ENCODE results near the gene BAHCC1. TPM values are rescaled to one million over a fixed set of nuclear protein-coding genes. Genes with fewer than 3 reads are reported as not detected.
A peak's percentile ranks its signal among the peaks of the same experiment; 100 is the strongest.

BAHCC1 gene
- total RNA-seq, 2 experiments from 2014 or later, result 0.23 to 0.64 TPM

- no peak overlapping the region for H3K4me3 Mint-ChIP-seq
- DNase-seq (no peak), ATAC-seq (no peak)
- CTCF ChIA-PET, result no interaction called here
- peaks cover 20% of the 10 kb centered on the region for H3K27me3 Mint-ChIP-seq
- no peaks in the 10 kb centered on the region for H3K36me3 Mint-ChIP-seq
- no peaks in the 10 kb centered on the region for H3K4me1 Mint-ChIP-seq
- no peaks in the 10 kb centered on the region for H3K9me3 Mint-ChIP-seq (ENCODE audit: low read depth)
- no peak overlapping the region for H3K27ac Mint-ChIP-seq
These were observed 103.8 kb downstream of the BAHCC1 start for GRCh38 chr17:81498953-81499600.

- ATAC-seq, result no peak
These were observed 104.3 kb downstream of the BAHCC1 start for GRCh38 chr17:81499601-81499970.

DNA sequence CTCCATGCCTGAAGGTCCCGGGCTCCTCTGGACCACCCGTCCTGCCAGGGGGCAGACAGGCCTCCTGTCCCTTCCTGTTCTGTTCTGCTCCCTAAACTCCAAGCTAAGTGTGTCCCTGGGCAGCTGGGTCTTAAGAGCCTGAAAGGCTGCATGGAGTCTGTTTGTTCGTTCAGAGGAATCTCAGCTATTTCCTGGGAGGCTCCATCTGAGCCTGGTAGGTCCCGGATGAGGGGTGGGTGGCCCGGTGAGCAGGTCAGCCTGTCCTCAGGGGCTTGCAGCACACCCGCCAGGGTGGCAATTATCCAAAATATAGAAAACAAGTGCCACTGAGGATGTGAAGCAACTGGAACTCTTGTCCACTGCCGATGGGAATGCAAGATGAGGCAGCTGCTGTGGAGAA is 104.8 kb downstream of the BAHCC1 start:
- Mint-ChIP-seq H3K36me3 (no peaks in the 10 kb centered on the region), H3K4me3 (no peak overlapping the region), H3K9me3 (ENCODE audit: low read depth) (no peaks in the 10 kb centered on the region), H3K27ac (no peak overlapping the region), H3K27me3 (peaks cover 23% of the 10 kb centered on the region), H3K4me1 (no peaks in the 10 kb centered on the region)
- CTCF ChIA-PET, result no interaction called here
- ATAC-seq (no peak), DNase-seq (no peak)

More at GRCh38 chr17:81499601-81499970, 104.3 kb downstream of the BAHCC1 start:
- no peak overlapping the region for H3K4me3 Mint-ChIP-seq
- H3K27ac Mint-ChIP-seq, result no peak overlapping the region
- H3K27me3 Mint-ChIP-seq, result peaks cover 20% of the 10 kb centered on the region
- H3K4me1 Mint-ChIP-seq, result no peaks in the 10 kb centered on the region
- CTCF ChIA-PET, result no interaction called here
- DNase-seq, result no peak
- H3K9me3 Mint-ChIP-seq (ENCODE audit: low read depth), result no peaks in the 10 kb centered on the region
- no peaks in the 10 kb centered on the region for H3K36me3 Mint-ChIP-seq

DNA sequence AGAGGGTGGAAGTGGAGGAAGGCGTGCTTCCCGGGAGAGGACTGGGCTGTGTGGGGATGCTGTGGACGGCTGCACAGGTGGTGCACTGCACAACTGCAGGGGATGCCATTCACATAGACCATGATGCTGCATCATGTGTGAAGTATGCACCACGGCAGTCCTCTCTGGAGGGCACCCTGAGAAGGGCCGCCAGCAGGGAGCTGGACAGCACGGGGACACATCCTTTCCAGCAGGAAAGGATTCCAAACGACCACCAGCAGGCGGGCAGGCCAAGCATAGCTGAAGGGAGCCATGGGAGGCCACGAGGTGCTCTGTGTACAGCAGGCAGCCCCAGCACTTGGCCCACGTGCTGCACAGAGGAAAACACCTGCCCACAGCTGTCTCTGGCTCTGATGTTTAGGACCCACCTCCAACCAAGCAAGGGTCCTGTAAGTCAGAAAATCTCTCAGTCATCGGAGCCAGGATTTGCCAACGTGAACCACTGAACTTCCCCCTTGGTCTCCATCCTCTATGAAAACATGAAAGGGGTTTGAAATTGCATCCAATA is 107.3 kb downstream of the BAHCC1 start:
- Mint-ChIP-seq H3K9me3 (ENCODE audit: low read depth) (no peaks in the 10 kb centered on the region), H3K4me1 (no peaks in the 10 kb centered on the region), H3K4me3 (no peak overlapping the region), H3K27me3 (peaks cover 20% of the 10 kb centered on the region), H3K27ac (no peak overlapping the region), H3K36me3 (no peaks in the 10 kb centered on the region)
- CTCF ChIA-PET, result no interaction called here
- DNase-seq, result no peak
- no peak for ATAC-seq

DNA sequence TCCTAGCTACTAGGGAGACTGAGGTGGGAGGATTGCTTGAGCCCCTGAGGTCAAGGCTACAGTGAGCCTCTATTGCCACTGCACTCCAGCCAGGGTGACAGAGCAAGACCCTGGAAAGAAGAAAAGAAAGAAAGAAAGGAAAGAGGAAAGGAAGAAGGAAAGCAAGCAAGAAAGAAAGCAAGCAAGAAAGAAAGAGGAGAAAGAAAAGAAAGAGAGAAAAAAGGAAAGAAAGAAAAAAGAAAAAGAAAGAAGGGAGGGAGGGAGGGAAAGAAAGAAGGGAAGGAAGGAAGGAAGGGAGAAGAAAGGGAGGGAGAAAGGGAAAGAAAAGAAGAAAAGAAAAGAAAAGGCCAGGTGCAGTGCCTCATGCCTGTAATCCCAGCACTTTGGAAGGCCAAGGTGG is 108.4 kb downstream of the BAHCC1 start:
- Mint-ChIP-seq H3K4me1 (peaks cover 3% of the 10 kb centered on the region), H3K4me3 (no peak overlapping the region), H3K9me3 (ENCODE audit: low read depth) (no peaks in the 10 kb centered on the region), H3K36me3 (peaks cover 5% of the 10 kb centered on the region), H3K27me3 (peaks cover 15% of the 10 kb centered on the region), H3K27ac (no peak overlapping the region)
- CTCF ChIA-PET, result no interaction called here
- no peak for DNase-seq
- no peak for ATAC-seq

DNA sequence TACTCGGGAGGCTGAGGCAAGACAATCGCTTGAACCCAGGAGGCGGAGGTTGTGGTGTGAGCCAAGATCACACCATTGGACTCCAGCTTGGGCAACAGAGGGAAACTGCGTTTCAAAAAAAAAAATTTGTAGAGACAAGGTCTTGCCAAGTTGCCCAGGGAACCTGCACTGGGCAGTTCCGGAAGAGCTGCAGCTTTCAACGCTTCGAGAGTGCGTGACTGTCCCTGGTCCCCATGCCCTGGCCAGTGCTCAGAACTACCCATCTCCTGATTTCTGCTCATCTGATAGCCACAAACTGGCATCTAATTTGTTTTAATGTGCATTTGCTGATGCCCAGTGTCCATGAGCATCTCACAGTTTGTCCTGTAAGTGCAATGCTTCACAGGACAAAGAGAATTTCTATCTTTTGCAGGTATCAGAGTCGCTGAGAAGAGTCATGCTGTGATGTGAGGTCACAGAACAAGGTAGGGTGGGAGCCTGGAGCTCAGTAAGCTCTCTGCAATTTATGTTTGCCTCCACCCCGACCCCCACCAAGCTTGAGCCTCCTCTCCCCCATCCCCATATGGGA is 113.5 kb downstream of the BAHCC1 start:
- Mint-ChIP-seq H3K4me3 (peak overlapping the region; percentile 99), H3K27me3 (peaks cover 7% of the 10 kb centered on the region), H3K9me3 (ENCODE audit: low read depth) (no peaks in the 10 kb centered on the region), H3K27ac (peak overlapping the region; percentile 89), H3K36me3 (peaks cover 43% of the 10 kb centered on the region), H3K4me1 (peaks cover 19% of the 10 kb centered on the region)
- ATAC-seq (no peak), DNase-seq (no peak)
- CTCF ChIA-PET, result interaction anchor here (0.8 to 2.4 kb wide), 4 partner anchors 10 to 92 kb away, joined by 3 to 12 read pairs (median 6); no protein-coding TSS in a partner anchor

DNA sequence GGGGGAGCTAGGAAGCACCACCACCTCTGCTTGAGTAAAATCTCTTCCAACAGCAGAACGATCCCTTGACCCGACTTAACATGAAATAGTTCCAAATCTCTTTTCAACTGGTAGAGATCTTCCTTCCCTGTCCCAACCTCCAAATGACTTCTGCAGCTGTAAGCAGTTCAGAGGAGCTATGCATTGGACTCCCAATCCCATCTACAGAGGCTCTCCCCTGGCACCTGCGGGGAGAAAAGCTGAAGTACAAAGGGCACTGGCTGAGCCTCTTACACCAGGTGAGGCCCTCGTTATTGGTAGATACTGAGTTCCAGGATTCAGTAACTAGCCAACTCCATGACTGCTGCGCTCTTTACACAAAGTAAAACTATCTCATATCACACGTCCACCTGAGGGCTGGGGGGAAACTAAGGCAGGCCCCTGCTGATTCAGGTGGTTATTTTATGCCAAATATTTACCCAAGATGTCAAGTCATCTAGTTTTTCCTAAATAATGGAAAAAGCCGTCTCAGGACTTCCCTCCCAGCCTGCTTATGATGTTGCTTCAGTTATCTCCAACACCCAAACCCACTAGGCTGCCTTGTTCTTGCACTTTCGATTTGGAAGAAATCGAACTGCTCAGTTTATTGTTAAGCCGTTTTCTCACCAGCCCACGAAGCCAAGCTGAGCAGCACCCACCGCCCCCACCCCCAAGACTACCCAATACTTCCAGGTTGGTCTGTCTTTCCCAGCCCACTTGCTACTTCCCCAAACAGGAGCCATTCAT is 114.1 kb downstream of the BAHCC1 start:
- H3K9me3 Mint-ChIP-seq (ENCODE audit: low read depth), result no peaks in the 10 kb centered on the region
- peaks cover 43% of the 10 kb centered on the region for H3K36me3 Mint-ChIP-seq
- H3K27ac Mint-ChIP-seq, result peak overlapping the region; percentile 89
- ATAC-seq, result no peak
- peak overlapping the region; percentile 99 for H3K4me3 Mint-ChIP-seq
- CTCF ChIA-PET, result interaction anchor here (0.8 to 2.4 kb wide), 4 partner anchors 9 to 92 kb away, joined by 3 to 12 read pairs (median 6); no protein-coding TSS in a partner anchor
- H3K27me3 Mint-ChIP-seq, result peaks cover 7% of the 10 kb centered on the region
- H3K4me1 Mint-ChIP-seq, result peaks cover 19% of the 10 kb centered on the region
- DNase-seq, result no peak

DNA sequence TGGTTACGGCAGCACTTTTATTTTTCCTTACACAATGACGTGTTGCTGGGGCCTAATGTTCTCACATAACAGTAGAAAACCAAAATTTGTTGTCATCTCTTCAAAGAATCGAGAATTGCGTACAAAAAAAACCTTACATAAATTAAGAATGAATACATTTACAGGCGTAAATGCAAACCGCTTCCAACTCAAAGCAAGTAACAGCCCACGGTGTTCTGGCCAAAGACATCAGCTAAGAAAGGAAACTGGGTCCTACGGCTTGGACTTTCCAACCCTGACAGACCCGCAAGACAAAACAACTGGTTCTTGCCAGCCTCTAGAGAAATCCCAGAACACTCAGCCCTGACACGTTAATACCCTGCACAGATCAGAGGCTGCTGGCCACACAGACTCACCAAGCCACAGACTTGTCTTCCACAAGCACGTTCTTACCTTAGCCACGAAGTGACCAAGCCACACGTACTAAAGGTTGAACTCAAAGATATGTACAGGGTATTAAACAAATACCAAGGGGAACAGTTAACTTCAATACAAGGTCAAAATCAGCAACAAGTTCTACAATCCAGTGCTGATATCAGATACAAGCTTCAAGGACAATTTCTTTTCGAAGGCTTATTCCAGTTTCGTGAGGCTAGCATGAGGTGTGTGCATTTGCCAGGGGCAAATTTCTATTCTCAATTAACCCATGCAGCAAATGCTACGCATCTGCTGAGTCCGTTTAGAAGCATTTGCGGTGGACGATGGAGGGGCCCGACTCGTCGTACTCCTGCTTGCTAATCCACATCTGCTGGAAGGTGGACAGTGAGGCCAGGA is 114.9 kb downstream of the BAHCC1 start:
- ATAC-seq, result no peak
- DNase-seq, result no peak
- H3K4me3 Mint-ChIP-seq, result peak overlapping the region; percentile 99
- peaks cover 19% of the 10 kb centered on the region for H3K4me1 Mint-ChIP-seq
- CTCF ChIA-PET, result interaction anchor here (0.7 to 2.4 kb wide), 2 partner anchors 8 to 26 kb away, joined by 3 to 8 read pairs; no protein-coding TSS in a partner anchor
- peaks cover 43% of the 10 kb centered on the region for H3K36me3 Mint-ChIP-seq
- peaks cover 2% of the 10 kb centered on the region for H3K27me3 Mint-ChIP-seq
- peak overlapping the region; percentile 89 for H3K27ac Mint-ChIP-seq
- no peaks in the 10 kb centered on the region for H3K9me3 Mint-ChIP-seq (ENCODE audit: low read depth)

DNA sequence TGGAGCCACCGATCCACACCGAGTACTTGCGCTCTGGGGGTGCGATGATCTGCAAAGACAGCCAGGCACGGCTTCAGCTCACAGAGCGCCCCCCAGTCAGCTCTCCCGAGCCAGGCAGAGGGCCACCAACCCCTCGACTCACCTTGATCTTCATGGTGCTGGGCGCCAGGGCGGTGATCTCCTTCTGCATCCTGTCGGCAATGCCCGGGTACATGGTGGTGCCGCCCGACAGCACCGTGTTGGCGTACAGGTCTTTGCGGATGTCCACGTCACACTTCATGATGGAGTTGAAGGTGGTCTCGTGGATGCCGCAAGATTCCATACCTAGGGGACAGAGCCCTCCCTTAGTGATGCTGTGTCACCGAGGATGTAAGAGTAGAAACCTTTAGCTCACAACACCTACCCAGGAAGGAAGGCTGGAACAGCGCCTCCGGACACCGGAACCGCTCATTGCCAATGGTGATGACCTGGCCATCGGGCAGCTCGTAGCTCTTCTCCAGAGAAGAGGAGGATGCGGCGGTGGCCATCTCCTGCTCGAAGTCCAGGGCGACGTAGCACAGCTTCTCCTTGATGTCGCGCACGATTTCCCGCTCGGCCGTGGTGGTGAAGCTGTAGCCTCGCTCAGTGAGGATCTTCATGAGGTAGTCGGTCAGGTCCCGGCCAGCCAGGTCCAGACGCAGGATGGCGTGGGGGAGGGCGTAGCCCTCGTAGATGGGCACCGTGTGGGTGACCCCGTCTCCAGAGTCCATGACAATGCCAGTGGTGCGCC is 115.7 kb downstream of the BAHCC1 start:
- peaks cover 25% of the 10 kb centered on the region for H3K4me1 Mint-ChIP-seq
- peak; percentile 70 for DNase-seq
- H3K4me3 Mint-ChIP-seq, result peak overlapping the region; percentile 99
- CTCF ChIA-PET, result interaction anchor here (0.7 to 2.4 kb wide), 3 partner anchors 8 to 41 kb away, joined by 3 to 8 read pairs (median 3); partner anchors contain the start of gene FAAP100
- no peak for ATAC-seq
- H3K27ac Mint-ChIP-seq, result peak overlapping the region; percentile 89
- peaks cover 44% of the 10 kb centered on the region for H3K36me3 Mint-ChIP-seq
- H3K27me3 Mint-ChIP-seq, result no peaks in the 10 kb centered on the region
- no peaks in the 10 kb centered on the region for H3K9me3 Mint-ChIP-seq (ENCODE audit: low read depth)

DNA sequence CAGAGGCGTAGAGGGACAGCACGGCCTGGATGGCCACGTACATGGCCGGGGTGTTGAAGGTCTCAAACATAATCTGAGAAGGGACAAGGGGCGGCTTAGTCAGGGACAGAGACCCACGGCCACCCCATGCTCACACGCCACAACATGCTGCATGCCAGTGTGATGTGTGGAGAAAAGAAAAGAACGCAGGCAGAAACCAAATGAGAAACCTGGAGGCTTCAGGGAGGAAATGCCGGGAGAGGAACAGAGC is 116.2 kb downstream of the BAHCC1 start:
- DNase-seq, result no peak
- Mint-ChIP-seq H3K4me1 (peaks cover 30% of the 10 kb centered on the region), H3K36me3 (peaks cover 44% of the 10 kb centered on the region), H3K9me3 (ENCODE audit: low read depth) (no peaks in the 10 kb centered on the region), H3K27me3 (no peaks in the 10 kb centered on the region), H3K27ac (peak overlapping the region; percentile 89), H3K4me3 (peak overlapping the region; percentile 99)
- CTCF ChIA-PET, result interaction anchor here (1.6 kb wide), 1 partner anchor 41 kb away, joined by 3 read pairs; the partner anchor contains the start of gene FAAP100
- no peak for ATAC-seq

DNA sequence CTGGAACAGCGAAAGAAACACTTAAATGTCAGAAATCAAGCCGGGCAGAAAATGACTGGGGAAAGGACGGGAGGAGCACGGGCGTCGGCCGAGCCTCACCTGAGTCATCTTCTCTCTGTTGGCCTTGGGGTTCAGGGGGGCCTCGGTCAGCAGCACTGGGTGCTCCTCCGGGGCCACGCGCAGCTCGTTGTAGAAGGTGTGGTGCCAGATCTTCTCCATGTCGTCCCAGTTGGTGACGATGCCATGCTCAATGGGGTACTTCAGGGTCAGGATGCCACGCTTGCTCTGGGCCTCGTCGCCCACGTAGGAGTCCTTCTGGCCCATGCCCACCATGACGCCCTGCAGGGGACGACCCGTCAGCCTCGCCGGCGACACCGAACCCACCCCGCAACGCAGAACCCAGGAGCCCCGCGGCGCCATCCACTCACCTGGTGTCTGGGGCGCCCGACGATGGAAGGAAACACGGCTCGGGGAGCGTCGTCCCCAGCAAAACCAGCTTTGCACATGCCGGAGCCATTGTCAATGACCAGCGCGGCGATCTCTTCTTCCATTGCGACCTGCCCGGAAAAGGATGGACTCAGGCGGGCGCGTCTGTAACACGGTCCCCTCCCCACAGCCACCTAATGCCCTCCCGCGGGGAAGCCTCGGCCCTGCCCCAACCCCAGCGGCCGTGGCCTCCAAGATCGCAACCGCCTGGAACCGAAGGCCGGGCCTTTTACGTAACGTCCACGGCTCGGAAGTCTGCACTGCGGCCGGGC is 116.7 kb downstream of the BAHCC1 start:
- Mint-ChIP-seq H3K36me3 (peaks cover 44% of the 10 kb centered on the region), H3K27ac (peak overlapping the region; percentile 89), H3K9me3 (ENCODE audit: low read depth) (no peaks in the 10 kb centered on the region), H3K4me3 (peak overlapping the region; percentile 99), H3K27me3 (no peaks in the 10 kb centered on the region), H3K4me1 (peaks cover 35% of the 10 kb centered on the region)
- ATAC-seq (no peak), DNase-seq (peak; percentile 68)
- CTCF ChIA-PET, result interaction anchor here (1.0 to 1.6 kb wide), 2 partner anchors 27 to 40 kb away, joined by 3 to 5 read pairs; partner anchors contain the start of gene FAAP100
